Naive thymus-derived CD4-positive, alpha-beta T cell (primary cell): ENCODE measurements around the gene MSH4. TPM values are rescaled to one million over a fixed set of nuclear protein-coding genes. Genes with fewer than 3 reads are reported as not detected.

Experiments
- ATAC-seq: fragments of 150-1000 bp; cut with Tn5 transposase; 2 replicates; pipeline ENCODE4 v1.10.0; 2021; ENCODE audit warnings: mild to moderate bottlenecking, moderate library complexity
- CTCF ChIA-PET: fragments of 350-600 bp; sonication (Branson Sonifier 250); formaldehyde crosslinking; loops from one replicate; lab custom pipeline; 2021; ENCODE audit warnings: antibody characterized with exemption; lab: Charles Lee
- POLR2A ChIA-PET: fragments of 350-600 bp; sonication (Branson Sonifier 250); formaldehyde crosslinking; loops from one replicate; lab custom pipeline; 2021; ENCODE audit warnings: antibody characterized with exemption, inconsistent platforms; lab: Charles Lee
- DNase-seq, 9 donors: peaks; one replicate each; pipeline versions ENCODE4 v3.0.0 to v3.0.0-alpha.2; 2020 to 2022; ENCODE audit warnings: mixed read lengths in 1 of 9
- H3K27ac ChIP-seq: one replicate; pipeline ENCODE4 v1.7.0; 2013; ENCODE audit warnings: mild to moderate bottlenecking, low read depth, low read length, moderate library complexity
- H3K27me3 ChIP-seq, 2 donors: one replicate each; pipeline ENCODE4 v1.7.0; 2013; ENCODE audit warnings: low read length in 2 of 2, mild to moderate bottlenecking in 2 of 2, moderate library complexity in 2 of 2; ENCODE audit not compliant: control insufficient read depth in 2 of 2, insufficient read depth in 2 of 2
- H3K36me3 ChIP-seq, 3 experiments: 1 replicate in 2 of 3; 2 replicates in 1 of 3; pipeline ENCODE4 v1.7.0; 2013; ENCODE audit warnings: low read length in 3 of 3, mild to moderate bottlenecking in 3 of 3, moderate library complexity in 1 of 3; ENCODE audit not compliant: insufficient read depth in 3 of 3, control insufficient read depth in 2 of 3
- H3K4me1 ChIP-seq, 2 donors: one replicate each; pipeline ENCODE4 v1.7.0; 2013; ENCODE audit warnings: low read length in 2 of 2, mild to moderate bottlenecking in 2 of 2, moderate library complexity in 1 of 2; ENCODE audit not compliant: control insufficient read depth in 2 of 2, insufficient read depth in 2 of 2
- H3K4me3 ChIP-seq: 2 replicates; pipeline ENCODE4 v1.7.0; 2013; ENCODE audit warnings: mild to moderate bottlenecking, low read length
- H3K9me3 ChIP-seq, 3 experiments: 1 replicate in 2 of 3; 2 replicates in 1 of 3; pipeline ENCODE4 v1.7.0; 2013; ENCODE audit warnings: low read length in 3 of 3; ENCODE audit not compliant: control insufficient read depth in 2 of 3
- H3K27ac Mint-ChIP-seq, 9 donors: one replicate each; pipeline ENCODE4 v1.8.0; 2020 to 2022; ENCODE audit warnings: mixed read lengths in 9 of 9, mild to moderate bottlenecking in 8 of 9, moderate library complexity in 5 of 9, inconsistent platforms in 2 of 9
- H3K27me3 Mint-ChIP-seq, 5 donors: one replicate each; pipeline ENCODE4 v1.8.0; 2021 to 2022; ENCODE audit warnings: mixed read lengths in 5 of 5, mild to moderate bottlenecking in 1 of 5
- H3K36me3 Mint-ChIP-seq, 5 donors: one replicate each; pipeline ENCODE4 v1.8.0; 2020 to 2022; ENCODE audit warnings: mixed read lengths in 5 of 5, mild to moderate bottlenecking in 3 of 5, inconsistent platforms in 1 of 5
- H3K4me1 Mint-ChIP-seq, 7 donors: one replicate each; pipeline ENCODE4 v1.8.0; 2020 to 2022; ENCODE audit warnings: mixed read lengths in 7 of 7, mild to moderate bottlenecking in 3 of 7, inconsistent platforms in 1 of 7
- H3K4me3 Mint-ChIP-seq, 10 donors: one replicate each; pipeline ENCODE4 v1.8.0; 2020 to 2022; ENCODE audit warnings: mild to moderate bottlenecking in 10 of 10, mixed read lengths in 10 of 10, moderate library complexity in 6 of 10, inconsistent platforms in 2 of 10
- H3K9me3 Mint-ChIP-seq, 11 donors: one replicate each; pipeline ENCODE4 v1.8.0; 2020 to 2022; ENCODE audit warnings: mixed read lengths in 11 of 11, mild to moderate bottlenecking in 4 of 11, inconsistent platforms in 1 of 11, moderate library complexity in 1 of 11
- intact Hi-C, 2 donors: fragments of 100-400 bp; cut with micrococcal nuclease; formaldehyde crosslinking; loops; one replicate each; pipeline ENCODE4 v1.15.1; 2023
- polyA plus RNA-seq, 2 donors: library from polyadenylated mRNA; unstranded; fragments of 300-500 nt; fragmentation: Illumina TruSeq; gene quantifications; one replicate each; pipeline ENCODE4 v1.2.3, GENCODE V29; 2021
- total RNA-seq, 6 experiments: library from RNA in 5 of 6; stranded (reverse) in 5 of 6; gene quantifications; 1 replicate in 5 of 6; 2 replicates in 1 of 6; pipeline ENCODE4 v1.2.3 and lab custom pipeline; 2021 to 2026

MSH4 gene
- total and polyA plus RNA-seq, 7 experiments from 2014 or later = 0.42 to 1.1 (median 0.49) TPM; not detected in 2

- Histone ChIP-seq H3K9me3 (no peaks in the 10 kb centered on the region), H3K36me3 (no peaks in the 10 kb centered on the region), H3K4me3 (no peak overlapping the region), H3K27ac (no peak overlapping the region), H3K27me3 (no peaks in the 10 kb centered on the region), H3K4me1 (no peaks in the 10 kb centered on the region)
- H3K27me3 Mint-ChIP-seq = peaks cover 0 to 19% (median 0%) of the 10 kb centered on the region in 5 donors
- no peak for DNase-seq
- H3K4me3 Mint-ChIP-seq = no peak overlapping the region
- no peaks in the 10 kb centered on the region for H3K4me1 Mint-ChIP-seq
- peaks cover 0 to 3% (median 0%) of the 10 kb centered on the region in 5 donors for H3K36me3 Mint-ChIP-seq
- intact Hi-C loops = no loop called here
- POLR2A ChIA-PET = no interaction called here
- CTCF ChIA-PET = no interaction called here
- no peak for ATAC-seq
- no peak overlapping the region for H3K27ac Mint-ChIP-seq
- peaks cover 0 to 9% (median 0%) of the 10 kb centered on the region in 11 donors for H3K9me3 Mint-ChIP-seq
Measured at GRCh38 chr1:75870951-75871350, 74.3 kb downstream of the MSH4 start.

- Mint-ChIP-seq H3K9me3 (no peaks in the 10 kb centered on the region), H3K27ac (no peak overlapping the region), H3K27me3 (peaks cover 0 to 10% (median 4%) of the 10 kb centered on the region in 5 donors), H3K4me1 (no peaks in the 10 kb centered on the region), H3K36me3 (no peaks in the 10 kb centered on the region), H3K4me3 (no peak overlapping the region)
- CTCF ChIA-PET = no interaction called here
- Histone ChIP-seq H3K9me3 (no peaks in the 10 kb centered on the region), H3K27ac (no peak overlapping the region), H3K36me3 (no peaks in the 10 kb centered on the region), H3K4me1 (no peaks in the 10 kb centered on the region), H3K27me3 (no peaks in the 10 kb centered on the region), H3K4me3 (no peak overlapping the region)
- DNase-seq (no peak), ATAC-seq (no peak)
- POLR2A ChIA-PET = no interaction called here
- intact Hi-C loops = no loop called here
Measured at GRCh38 chr1:75879985-75880384, 83.3 kb downstream of the MSH4 start.

- no peak overlapping the region for H3K4me3 ChIP-seq
- no peak overlapping the region for H3K4me3 Mint-ChIP-seq
- no peaks in the 10 kb centered on the region for H3K27me3 ChIP-seq
- intact Hi-C loops = no loop called here
- CTCF ChIA-PET = no interaction called here
- no peaks in the 10 kb centered on the region for H3K9me3 Mint-ChIP-seq
- H3K27ac ChIP-seq = no peak overlapping the region
- H3K9me3 ChIP-seq = no peaks in the 10 kb centered on the region
- POLR2A ChIA-PET = no interaction called here
- no peaks in the 10 kb centered on the region for H3K4me1 Mint-ChIP-seq
- no peak for DNase-seq
- no peak for ATAC-seq
- H3K4me1 ChIP-seq = no peaks in the 10 kb centered on the region
- H3K27me3 Mint-ChIP-seq = peaks cover 0 to 5% (median 0%) of the 10 kb centered on the region in 5 donors
- H3K27ac Mint-ChIP-seq = no peak overlapping the region
- no peaks in the 10 kb centered on the region for H3K36me3 ChIP-seq
- no peaks in the 10 kb centered on the region for H3K36me3 Mint-ChIP-seq
Measured at GRCh38 chr1:75884437-75884836, 87.8 kb downstream of the MSH4 start.

- Mint-ChIP-seq H3K4me3 (no peak overlapping the region), H3K27ac (no peak overlapping the region), H3K27me3 (peaks cover 0 to 13% (median 4%) of the 10 kb centered on the region in 5 donors), H3K4me1 (no peaks in the 10 kb centered on the region), H3K36me3 (no peaks in the 10 kb centered on the region), H3K9me3 (peaks cover 0 to 1% (median 0%) of the 10 kb centered on the region in 11 donors)
- H3K4me1 ChIP-seq = no peaks in the 10 kb centered on the region
- H3K36me3 ChIP-seq = no peaks in the 10 kb centered on the region
- DNase-seq (no peak), ATAC-seq (no peak)
- H3K27me3 ChIP-seq = no peaks in the 10 kb centered on the region
- CTCF ChIA-PET = no interaction called here
- POLR2A ChIA-PET = no interaction called here
- no peak overlapping the region for H3K27ac ChIP-seq
- H3K4me3 ChIP-seq = no peak overlapping the region
- intact Hi-C loops = no loop called here
- H3K9me3 ChIP-seq = no peaks in the 10 kb centered on the region
Measured at GRCh38 chr1:75901371-75901770, 104.7 kb downstream of the MSH4 start.

- H3K4me1 ChIP-seq = no peaks in the 10 kb centered on the region
- H3K36me3 ChIP-seq = no peaks in the 10 kb centered on the region
- no peak overlapping the region for H3K4me3 ChIP-seq
- ATAC-seq (no peak), DNase-seq (no peak)
- peaks cover 0 to 9% (median 0%) of the 10 kb centered on the region in 3 experiments for H3K9me3 ChIP-seq
- Mint-ChIP-seq H3K27me3 (peaks cover 0 to 24% (median 7%) of the 10 kb centered on the region in 5 donors), H3K4me3 (no peak overlapping the region), H3K27ac (no peak overlapping the region), H3K9me3 (peaks cover 4 to 42% (median 17%) of the 10 kb centered on the region in 11 donors), H3K36me3 (peaks cover 0 to 21% (median 5%) of the 10 kb centered on the region in 5 donors), H3K4me1 (no peaks in the 10 kb centered on the region)
- ChIA-PET CTCF (no interaction called here), POLR2A (no interaction called here)
- H3K27me3 ChIP-seq = no peaks in the 10 kb centered on the region
- intact Hi-C loops = no loop called here
- no peak overlapping the region for H3K27ac ChIP-seq
Measured at GRCh38 chr1:75908717-75909152, 112.1 kb downstream of the MSH4 start.

GRCh38 chr1:75916834-75917233 is 120.2 kb downstream of the MSH4 start:
- Mint-ChIP-seq H3K27me3 (peaks cover 0 to 17% (median 8%) of the 10 kb centered on the region in 5 donors), H3K4me3 (no peak overlapping the region), H3K9me3 (peaks cover 0 to 4% (median 0%) of the 10 kb centered on the region in 11 donors), H3K36me3 (no peaks in the 10 kb centered on the region), H3K4me1 (no peaks in the 10 kb centered on the region), H3K27ac (no peak overlapping the region)
- CTCF ChIA-PET = no interaction called here
- DNase-seq = no peak
- Histone ChIP-seq H3K27ac (no peak overlapping the region), H3K27me3 (no peaks in the 10 kb centered on the region), H3K4me1 (no peaks in the 10 kb centered on the region), H3K9me3 (no peaks in the 10 kb centered on the region), H3K36me3 (no peaks in the 10 kb centered on the region), H3K4me3 (no peak overlapping the region)
- ATAC-seq = no peak
- intact Hi-C loops = no loop called here
- POLR2A ChIA-PET = no interaction called here

GRCh38 chr1:75922698-75923097 is 126.0 kb downstream of the MSH4 start:
- Mint-ChIP-seq H3K4me1 (no peaks in the 10 kb centered on the region), H3K27ac (no peak overlapping the region), H3K36me3 (no peaks in the 10 kb centered on the region), H3K4me3 (no peak overlapping the region), H3K27me3 (peaks cover 2 to 29% (median 21%) of the 10 kb centered on the region in 5 donors), H3K9me3 (peaks cover 0 to 4% (median 0%) of the 10 kb centered on the region in 11 donors)
- Histone ChIP-seq H3K9me3 (no peaks in the 10 kb centered on the region), H3K36me3 (no peaks in the 10 kb centered on the region), H3K27ac (no peak overlapping the region), H3K4me1 (no peaks in the 10 kb centered on the region), H3K27me3 (no peaks in the 10 kb centered on the region), H3K4me3 (no peak overlapping the region)
- ChIA-PET CTCF (no interaction called here), POLR2A (no interaction called here)
- ATAC-seq = no peak
- intact Hi-C loops = no loop called here
- DNase-seq = no peak
